ENCODE results near the gene RNF13.

RNF13 gene

DNA sequence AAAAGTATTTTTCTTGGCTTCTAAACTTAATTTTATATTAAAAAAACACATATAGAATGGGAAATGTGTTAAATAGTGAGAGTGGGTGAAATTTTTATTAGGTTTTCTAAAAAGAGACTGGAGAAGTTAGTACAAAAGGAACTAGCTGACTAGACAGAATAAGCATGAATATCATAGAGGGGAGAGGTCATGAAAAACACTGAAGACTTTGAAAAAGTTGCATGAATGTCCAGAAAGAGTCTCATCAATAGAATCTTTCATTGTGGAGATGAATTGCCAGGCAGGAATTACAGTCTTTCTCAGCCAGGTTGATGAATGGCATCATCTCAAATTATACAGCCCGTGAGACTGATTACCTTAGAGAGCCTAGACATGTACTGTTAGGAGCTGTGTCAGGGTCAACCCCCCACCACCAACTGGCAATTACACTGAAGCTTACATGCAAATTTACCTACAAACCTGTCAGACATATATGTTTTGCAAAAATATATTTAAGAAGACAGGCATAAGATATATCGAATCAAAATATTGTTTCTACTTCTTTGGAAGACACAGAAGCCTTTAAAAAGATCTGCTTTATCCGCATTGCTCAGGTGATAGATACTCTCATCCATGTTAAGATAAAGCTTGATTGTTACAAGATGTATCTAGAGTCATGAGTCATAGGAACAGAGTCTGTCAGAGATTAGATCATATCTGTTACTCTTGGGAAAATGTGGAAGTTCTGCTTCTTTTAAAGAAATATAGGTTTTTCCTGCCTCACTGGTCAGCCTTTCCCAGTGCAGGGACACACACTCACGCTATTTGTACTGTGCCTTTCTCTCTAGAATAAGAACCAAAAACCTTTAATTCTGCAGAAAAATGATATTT lies 192.5 kb downstream of the RNF13 start:
- no peak for DNase-seq

DNA sequence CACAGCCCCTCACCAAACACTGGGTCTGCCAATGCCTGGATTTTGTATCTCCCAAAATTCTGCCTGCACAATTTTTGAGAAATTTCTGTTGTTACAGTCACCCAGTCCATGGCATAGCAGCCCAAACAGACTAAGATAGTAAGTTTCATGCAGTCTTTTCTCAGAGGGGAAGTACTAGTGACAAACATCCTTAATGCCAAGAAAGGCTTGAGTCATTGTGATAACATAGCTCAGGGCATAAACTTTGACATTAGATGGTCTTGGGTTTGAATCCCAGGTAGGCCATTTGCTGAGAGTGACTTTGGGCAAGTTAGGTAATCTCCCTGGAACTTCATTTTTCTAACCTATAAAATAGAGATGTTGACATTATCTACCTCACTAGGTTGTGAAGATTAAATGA lies 193.8 kb downstream of the RNF13 start:
- no peak for DNase-seq
